Vagina (tissue), 2 donors: ENCODE data around the gene C1QL1.

Experiments used
- POLR2A ChIP-seq, 2 donors: fragments of 450-650 bp; IDR thresholded peaks; one replicate each; pipeline ENCODE4 v1.6.1; 2017; ENCODE audit warnings: antibody characterized with exemption in 2 of 2, mild to moderate bottlenecking in 2 of 2, moderate library complexity in 2 of 2
- POLR2AphosphoS5 ChIP-seq, 2 donors: sonication (generic); formaldehyde crosslinking; IDR thresholded peaks; one replicate each; pipeline ENCODE4 v1.9.0; 2017; ENCODE audit warnings: antibody characterized with exemption in 2 of 2, mild to moderate bottlenecking in 2 of 2, low read depth in 1 of 2; ENCODE audit not compliant: insufficient read depth in 1 of 2
- TF ChIP-seq, protein P1 (sequence below), 3 experiments: fragments of 450-650 bp in 2 of 3; fragments of 200-600 bp in 1 of 3; sonication (generic) in 1 of 3; IDR thresholded peaks; one replicate each; pipeline ENCODE4 v1.5.1; 2017 to 2019; ENCODE audit warnings: antibody characterized with exemption in 3 of 3, mild to moderate bottlenecking in 2 of 3, moderate library complexity in 2 of 3

GRCh38 chr17:44976206-44976605 is 8.1 kb upstream of the C1QL1 start:
- TF ChIP-seq POLR2A (IDR thresholded peaks at IDR 0.05) (no peak), POLR2AphosphoS5 (IDR thresholded peaks at IDR 0.05; ENCODE audit: insufficient read depth in 1 of 2, low read depth in 1 of 2) (no peak)
- TF ChIP-seq, protein P1, sequence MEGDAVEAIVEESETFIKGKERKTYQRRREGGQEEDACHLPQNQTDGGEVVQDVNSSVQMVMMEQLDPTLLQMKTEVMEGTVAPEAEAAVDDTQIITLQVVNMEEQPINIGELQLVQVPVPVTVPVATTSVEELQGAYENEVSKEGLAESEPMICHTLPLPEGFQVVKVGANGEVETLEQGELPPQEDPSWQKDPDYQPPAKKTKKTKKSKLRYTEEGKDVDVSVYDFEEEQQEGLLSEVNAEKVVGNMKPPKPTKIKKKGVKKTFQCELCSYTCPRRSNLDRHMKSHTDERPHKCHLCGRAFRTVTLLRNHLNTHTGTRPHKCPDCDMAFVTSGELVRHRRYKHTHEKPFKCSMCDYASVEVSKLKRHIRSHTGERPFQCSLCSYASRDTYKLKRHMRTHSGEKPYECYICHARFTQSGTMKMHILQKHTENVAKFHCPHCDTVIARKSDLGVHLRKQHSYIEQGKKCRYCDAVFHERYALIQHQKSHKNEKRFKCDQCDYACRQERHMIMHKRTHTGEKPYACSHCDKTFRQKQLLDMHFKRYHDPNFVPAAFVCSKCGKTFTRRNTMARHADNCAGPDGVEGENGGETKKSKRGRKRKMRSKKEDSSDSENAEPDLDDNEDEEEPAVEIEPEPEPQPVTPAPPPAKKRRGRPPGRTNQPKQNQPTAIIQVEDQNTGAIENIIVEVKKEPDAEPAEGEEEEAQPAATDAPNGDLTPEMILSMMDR (IDR thresholded peaks at IDR 0.05), result no peak
